HUES48 (cell line): ENCODE data around the gene RWDD2A.
A peak's percentile ranks its signal among the peaks of the same experiment; 100 is the strongest.

ENCODE experiments used
- H3K27ac ChIP-seq: one replicate; pipeline ENCODE4 v1.7.0; 2013; ENCODE audit warnings: low read depth, low read length, inconsistent platforms
- H3K27me3 ChIP-seq: 2 replicates; pipeline ENCODE4 v1.6.1; 2013; ENCODE audit warnings: mild to moderate bottlenecking, low read length; ENCODE audit not compliant: control insufficient read depth, insufficient read depth
- H3K36me3 ChIP-seq: 2 replicates; pipeline ENCODE4 v1.6.1; 2013; ENCODE audit warnings: low read length; ENCODE audit not compliant: control insufficient read depth, insufficient read depth
- H3K4me1 ChIP-seq: 2 replicates; pipeline ENCODE4 v1.6.1; 2013; ENCODE audit warnings: mild to moderate bottlenecking, low read length; ENCODE audit not compliant: control insufficient read depth, insufficient read depth
- H3K4me3 ChIP-seq: 2 replicates; pipeline ENCODE4 v1.5.1; 2013; ENCODE audit warnings: mild to moderate bottlenecking, low read depth, low read length
- H3K9ac ChIP-seq: 2 replicates; pipeline ENCODE4 v1.6.1; 2013; ENCODE audit warnings: mild to moderate bottlenecking, low read depth, low read length, moderate library complexity
- H3K9me3 ChIP-seq: 2 replicates; pipeline ENCODE4 v1.6.1; 2013; ENCODE audit warnings: low read length; ENCODE audit not compliant: control insufficient read depth, insufficient read depth

Gene RWDD2A

DNA sequence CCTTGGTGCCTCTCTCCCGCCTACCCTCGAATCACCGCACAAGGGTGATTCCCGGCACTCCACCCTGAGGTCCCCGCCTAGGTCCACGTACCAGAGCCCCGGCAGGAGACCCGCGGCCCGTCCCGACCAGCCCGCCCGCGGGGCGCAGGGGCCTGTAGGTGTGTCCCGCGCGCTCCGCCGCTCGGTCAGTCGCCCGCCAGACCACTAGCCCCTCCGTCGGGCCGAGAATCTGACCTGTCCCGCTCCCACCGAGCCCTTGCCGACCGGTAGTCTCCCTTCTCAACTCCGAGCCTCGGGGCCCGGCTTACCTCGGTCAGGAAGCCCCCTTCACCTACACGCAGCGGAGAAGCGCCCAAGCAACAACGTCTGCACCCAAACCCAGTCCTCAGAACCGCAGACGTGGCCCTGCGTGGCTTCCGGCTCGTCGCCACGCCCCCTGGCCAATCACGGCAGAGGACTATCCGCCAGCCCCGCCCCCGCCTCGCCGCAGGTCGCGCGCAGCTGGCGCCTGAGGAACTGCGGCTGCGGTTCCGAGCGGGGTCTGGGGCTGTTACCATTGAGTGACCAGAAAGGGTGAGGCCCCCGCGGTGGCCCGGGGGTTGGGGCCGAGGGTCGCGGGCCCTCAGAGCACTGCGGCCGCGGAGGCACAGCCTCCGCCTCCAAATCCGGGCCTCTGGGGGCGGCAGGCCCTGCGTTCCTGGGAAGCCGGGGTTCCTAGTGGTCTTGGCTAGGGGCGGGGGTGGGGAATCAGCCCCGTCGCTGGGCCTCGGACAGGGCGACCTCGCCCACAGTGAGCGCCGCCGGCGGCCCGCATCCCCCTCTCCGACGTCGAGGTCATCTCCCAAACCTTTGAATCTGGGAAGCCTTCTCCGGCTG is at the start of gene RWDD2A, which contains the start of gene PGM3:
RWDD2A (plus strand) TSS at position 487 of the 876 bp plus-strand sequence. CDS start 1,095 bp downstream, outside the sequence.
PGM3 (minus strand) TSS at position 395 of the 876 bp plus-strand sequence. CDS start 2,253 bp downstream, outside the sequence.
- Histone ChIP-seq H3K9ac (peak within 1 kb of the TSS; percentile 85), H3K4me1 (peaks cover 5% of the 10 kb centered on the region; the same call in 1 of the 2 replicates), H3K9me3 (no peaks in the 10 kb centered on the region), H3K36me3 (peaks cover 44% of the 10 kb centered on the region), H3K27ac (peak within 1 kb of the TSS; percentile 83), H3K4me3 (peak within 1 kb of the TSS; percentile 95), H3K27me3 (no peaks in the 10 kb centered on the region)

DNA sequence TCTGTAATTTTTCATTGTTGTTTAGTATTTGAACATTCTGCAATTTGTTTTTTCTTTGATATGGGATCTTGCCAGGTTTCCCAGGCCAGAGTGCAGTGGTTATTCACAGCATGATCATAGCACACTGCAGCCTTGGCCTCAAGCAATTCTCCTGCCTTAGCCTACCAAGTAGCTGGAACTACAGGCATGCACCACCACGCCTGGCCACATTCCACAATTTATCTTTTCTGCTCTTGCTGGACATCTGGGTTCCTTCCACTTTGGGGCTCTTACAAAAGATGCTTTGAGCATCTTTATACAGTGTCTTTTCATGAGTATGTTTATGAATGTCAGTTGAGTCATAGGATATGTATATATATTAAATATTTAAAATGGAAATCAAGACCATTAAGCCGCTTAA is 42.0 kb upstream of the RWDD2A start:
- Histone ChIP-seq H3K9me3 (no peaks in the 10 kb centered on the region), H3K36me3 (peaks cover 74% of the 10 kb centered on the region), H3K27me3 (no peaks in the 10 kb centered on the region)

DNA sequence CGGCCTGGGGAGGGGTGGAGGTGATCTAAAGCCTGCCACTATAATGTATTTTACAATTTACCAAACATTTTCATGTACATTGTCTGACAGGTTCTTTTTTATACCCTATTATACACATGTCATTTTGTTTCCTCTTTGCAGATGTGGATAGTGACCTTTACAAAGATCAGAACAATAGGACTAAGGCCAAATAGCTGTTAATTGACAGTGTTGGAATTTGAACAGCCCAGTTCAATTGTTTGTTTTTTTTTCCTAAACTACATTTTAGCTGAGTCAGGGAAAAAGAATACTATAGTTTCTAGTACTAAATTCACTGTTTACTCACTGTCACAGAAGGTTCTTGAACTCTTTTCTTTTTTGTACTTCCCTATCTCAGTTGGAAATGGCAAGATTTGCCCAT is 40.2 kb upstream of the RWDD2A start:
- Histone ChIP-seq H3K27me3 (no peaks in the 10 kb centered on the region), H3K36me3 (peaks cover 72% of the 10 kb centered on the region), H3K4me1 (no peaks in the 10 kb centered on the region), H3K9me3 (no peaks in the 10 kb centered on the region), H3K4me3 (no peak overlapping the region), H3K27ac (no peak overlapping the region), H3K9ac (no peak overlapping the region)

More for the DNA sequence above, 42.0 kb upstream of the RWDD2A start:
- H3K4me1 ChIP-seq, result no peaks in the 10 kb centered on the region
- H3K27ac ChIP-seq, result no peak overlapping the region
- no peak overlapping the region for H3K4me3 ChIP-seq
- no peak overlapping the region for H3K9ac ChIP-seq

DNA sequence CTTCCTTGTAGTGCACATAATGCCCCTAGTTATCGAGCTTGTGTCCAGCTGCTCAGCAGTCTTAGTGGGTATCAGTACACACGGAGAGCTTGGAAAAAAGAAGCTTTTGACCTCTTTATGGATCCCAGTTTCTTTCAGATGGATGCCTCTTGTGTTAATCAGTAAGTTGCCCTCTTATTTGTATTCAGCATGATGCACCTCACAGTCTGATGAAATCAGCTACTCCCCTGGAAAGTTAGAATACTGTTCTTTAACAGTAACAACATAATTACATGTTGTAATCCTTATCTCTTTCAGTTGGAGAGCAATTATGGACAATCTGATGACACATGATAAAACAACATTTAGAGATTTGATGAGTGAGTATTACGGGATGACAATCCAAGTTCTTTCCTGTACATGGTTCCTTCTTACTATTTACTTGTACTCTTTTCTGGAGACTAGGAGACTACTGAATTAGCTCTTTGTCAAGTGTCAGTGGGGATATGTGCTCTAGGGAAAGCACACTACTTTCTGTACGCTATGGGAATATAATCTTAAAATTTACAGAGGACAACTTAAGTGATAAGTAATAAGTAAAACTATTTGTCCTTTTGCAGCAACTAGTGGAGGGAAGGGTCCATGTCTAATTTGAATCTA is 39.2 kb upstream of the RWDD2A start:
- Histone ChIP-seq H3K9me3 (no peaks in the 10 kb centered on the region), H3K27me3 (no peaks in the 10 kb centered on the region), H3K9ac (no peak overlapping the region), H3K4me3 (no peak overlapping the region), H3K36me3 (peaks cover 75% of the 10 kb centered on the region), H3K27ac (no peak overlapping the region), H3K4me1 (no peaks in the 10 kb centered on the region)

GRCh38 chr6:83155794-83156193 is 37.4 kb upstream of the RWDD2A start:
- Histone ChIP-seq H3K9me3 (no peaks in the 10 kb centered on the region), H3K4me3 (no peak overlapping the region), H3K4me1 (no peaks in the 10 kb centered on the region), H3K36me3 (peaks cover 88% of the 10 kb centered on the region), H3K27me3 (no peaks in the 10 kb centered on the region), H3K27ac (no peak overlapping the region), H3K9ac (no peak overlapping the region)

DNA sequence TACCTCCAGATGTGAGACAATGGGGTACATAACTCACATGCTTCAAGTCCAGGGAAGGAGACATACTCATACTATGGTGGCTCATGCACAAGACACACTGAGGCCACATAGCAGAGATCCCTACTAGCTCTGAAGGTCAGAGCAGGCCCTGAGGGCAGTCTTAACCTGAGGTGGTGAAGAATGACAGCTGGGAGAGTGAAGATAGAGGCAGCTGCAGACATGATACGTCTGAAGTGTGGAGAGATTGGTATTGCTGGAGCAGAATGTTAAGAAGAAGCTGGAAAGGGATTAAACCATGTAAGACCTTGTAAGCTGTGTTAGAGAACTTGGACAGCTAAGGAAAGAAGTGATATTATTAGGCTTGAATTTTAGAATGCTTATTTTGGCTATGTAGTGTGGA is 33.0 kb upstream of the RWDD2A start:
- Histone ChIP-seq H3K36me3 (peaks cover 87% of the 10 kb centered on the region), H3K4me3 (no peak overlapping the region), H3K27ac (no peak overlapping the region), H3K4me1 (no peaks in the 10 kb centered on the region), H3K9ac (no peak overlapping the region), H3K27me3 (no peaks in the 10 kb centered on the region), H3K9me3 (no peaks in the 10 kb centered on the region)

GRCh38 chr6:83167726-83168278 is 25.4 kb upstream of the RWDD2A start:
- Histone ChIP-seq H3K9ac (no peak overlapping the region), H3K9me3 (no peaks in the 10 kb centered on the region), H3K4me1 (no peaks in the 10 kb centered on the region), H3K27ac (no peak overlapping the region), H3K4me3 (no peak overlapping the region), H3K36me3 (peaks cover 99% of the 10 kb centered on the region), H3K27me3 (no peaks in the 10 kb centered on the region)

DNA sequence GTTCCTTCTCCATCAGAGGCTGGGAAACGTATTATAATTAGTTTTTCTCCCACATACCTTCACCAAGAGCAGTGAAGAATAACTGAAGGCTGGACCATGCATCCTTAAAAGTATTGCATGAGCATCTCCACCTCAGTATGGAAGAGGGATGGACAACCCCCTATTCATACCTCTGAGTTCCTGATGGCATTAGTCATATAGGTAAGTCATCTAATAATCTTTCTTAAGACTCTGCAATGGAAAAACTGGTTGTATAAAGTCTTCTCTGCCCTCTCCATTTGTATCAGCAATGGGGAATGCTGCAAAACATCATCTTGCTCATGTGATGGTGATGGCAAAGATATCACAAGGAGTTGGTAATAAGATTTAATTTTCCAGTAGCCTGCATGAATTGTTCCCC is 24.6 kb upstream of the RWDD2A start:
- Histone ChIP-seq H3K27me3 (no peaks in the 10 kb centered on the region), H3K36me3 (peaks cover 99% of the 10 kb centered on the region), H3K9me3 (no peaks in the 10 kb centered on the region), H3K27ac (no peak overlapping the region), H3K4me1 (no peaks in the 10 kb centered on the region), H3K4me3 (no peak overlapping the region), H3K9ac (no peak overlapping the region)

DNA sequence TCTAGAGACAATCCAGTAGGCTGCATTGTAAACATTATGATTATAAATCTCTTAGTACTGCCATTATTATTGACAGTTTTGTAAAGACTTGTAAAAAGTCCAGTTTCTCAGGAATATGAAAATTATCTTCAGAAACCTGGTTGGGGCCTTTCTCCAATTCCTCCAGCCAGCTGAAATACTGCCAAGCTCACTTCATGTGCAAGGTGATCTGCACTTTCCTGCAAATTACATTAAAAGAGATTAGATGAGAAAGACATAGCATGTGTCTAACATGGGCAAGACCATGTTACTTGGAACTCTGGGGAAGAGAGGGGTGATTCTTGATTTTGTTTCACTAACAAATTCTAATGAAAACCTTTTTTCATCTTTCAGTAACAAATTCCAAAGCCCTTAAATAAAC is 24.1 kb upstream of the RWDD2A start:
- H3K27me3 ChIP-seq, result no peaks in the 10 kb centered on the region
- no peak overlapping the region for H3K9ac ChIP-seq
- no peak overlapping the region for H3K27ac ChIP-seq
- no peak overlapping the region for H3K4me3 ChIP-seq
- peaks cover 98% of the 10 kb centered on the region for H3K36me3 ChIP-seq
- H3K9me3 ChIP-seq, result no peaks in the 10 kb centered on the region
- no peaks in the 10 kb centered on the region for H3K4me1 ChIP-seq

DNA sequence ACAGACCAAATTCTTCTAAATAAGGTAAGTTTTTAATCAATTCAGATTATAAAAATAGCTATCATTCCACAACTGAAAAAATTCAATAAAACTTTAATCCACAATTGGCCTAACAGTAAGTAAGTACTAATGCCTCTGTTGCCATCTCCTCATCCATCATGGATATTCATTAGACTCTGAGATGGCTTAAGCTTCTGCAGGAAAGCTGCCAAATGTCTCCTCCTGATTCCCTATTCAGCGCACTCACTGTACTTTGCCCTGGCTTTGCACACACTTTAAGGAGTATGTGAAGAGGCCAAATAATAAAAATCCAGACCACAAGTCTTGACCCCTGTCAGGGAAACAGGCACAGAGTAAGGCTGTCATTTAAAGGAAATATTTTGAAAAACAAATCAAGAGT is 23.6 kb upstream of the RWDD2A start:
- Histone ChIP-seq H3K27ac (no peak overlapping the region), H3K4me3 (no peak overlapping the region), H3K4me1 (no peaks in the 10 kb centered on the region), H3K9ac (no peak overlapping the region), H3K27me3 (no peaks in the 10 kb centered on the region), H3K36me3 (peaks cover 98% of the 10 kb centered on the region), H3K9me3 (no peaks in the 10 kb centered on the region)

- H3K9ac ChIP-seq, result no peak overlapping the region
- no peak overlapping the region for H3K4me3 ChIP-seq
- peaks cover under 1% of the 10 kb centered on the region; the same call in 1 of the 2 replicates for H3K4me1 ChIP-seq
- H3K36me3 ChIP-seq, result peaks cover 93% of the 10 kb centered on the region
- H3K9me3 ChIP-seq, result no peaks in the 10 kb centered on the region
- H3K27ac ChIP-seq, result no peak overlapping the region
- H3K27me3 ChIP-seq, result no peaks in the 10 kb centered on the region
Observed at GRCh38 chr6:83176246-83176645, 16.9 kb upstream of the RWDD2A start.
